ENCODE data around the gene SMIM28.

DNA sequence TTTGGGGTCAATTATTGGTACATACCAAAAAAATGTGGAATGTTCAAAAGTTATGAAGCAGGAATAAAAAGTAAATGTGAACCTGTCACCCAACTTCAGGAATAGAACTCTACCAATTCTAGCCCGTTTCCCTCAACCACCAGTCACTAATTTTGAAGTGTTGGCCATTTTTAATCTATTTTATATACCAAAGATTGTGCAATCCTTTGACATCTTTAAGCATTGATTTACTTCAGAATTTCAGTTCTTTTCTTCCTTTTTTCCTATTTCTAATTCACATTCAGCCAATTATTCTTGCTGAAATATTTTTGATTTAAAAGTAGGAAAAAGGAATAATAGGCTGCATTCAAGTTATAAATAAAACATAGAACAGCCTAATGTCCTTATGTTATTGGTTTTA lies 46.9 kb upstream of the SMIM28 start:
- no peak for TF ChIP-seq ZNF155 (tag by site-specific recombination; IDR thresholded peaks at IDR 0.05)
- TF ChIP-seq YY1 (tag by site-specific recombination; IDR thresholded peaks at IDR 0.05), result no peak
- TF ChIP-seq, protein P1, sequence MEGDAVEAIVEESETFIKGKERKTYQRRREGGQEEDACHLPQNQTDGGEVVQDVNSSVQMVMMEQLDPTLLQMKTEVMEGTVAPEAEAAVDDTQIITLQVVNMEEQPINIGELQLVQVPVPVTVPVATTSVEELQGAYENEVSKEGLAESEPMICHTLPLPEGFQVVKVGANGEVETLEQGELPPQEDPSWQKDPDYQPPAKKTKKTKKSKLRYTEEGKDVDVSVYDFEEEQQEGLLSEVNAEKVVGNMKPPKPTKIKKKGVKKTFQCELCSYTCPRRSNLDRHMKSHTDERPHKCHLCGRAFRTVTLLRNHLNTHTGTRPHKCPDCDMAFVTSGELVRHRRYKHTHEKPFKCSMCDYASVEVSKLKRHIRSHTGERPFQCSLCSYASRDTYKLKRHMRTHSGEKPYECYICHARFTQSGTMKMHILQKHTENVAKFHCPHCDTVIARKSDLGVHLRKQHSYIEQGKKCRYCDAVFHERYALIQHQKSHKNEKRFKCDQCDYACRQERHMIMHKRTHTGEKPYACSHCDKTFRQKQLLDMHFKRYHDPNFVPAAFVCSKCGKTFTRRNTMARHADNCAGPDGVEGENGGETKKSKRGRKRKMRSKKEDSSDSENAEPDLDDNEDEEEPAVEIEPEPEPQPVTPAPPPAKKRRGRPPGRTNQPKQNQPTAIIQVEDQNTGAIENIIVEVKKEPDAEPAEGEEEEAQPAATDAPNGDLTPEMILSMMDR (tag by site-specific recombination; IDR thresholded peaks at IDR 0.05), result no peak

All from HEK293 (cell line).